Ascending aorta (tissue), 2 donors: ENCODE measurements around the gene NFATC2. TPM values are rescaled to one million over a fixed set of nuclear protein-coding genes. Genes with fewer than 3 reads are reported as not detected.

Experiments used
- DNase-seq, 2 donors: peaks; one replicate each; pipeline ENCODE4 v3.0.0-alpha.2; 2019; ENCODE audit warnings: low spot score in 2 of 2
- H3K27ac ChIP-seq, 2 donors: fragments of 200-600 bp; sonication (generic); one replicate each; pipeline ENCODE4 v1.5.1; 2016 to 2017; ENCODE audit warnings: mild to moderate bottlenecking in 1 of 2
- H3K27me3 ChIP-seq: fragments of 200-600 bp; sonication (generic); one replicate; pipeline ENCODE4 v1.5.1; 2017
- H3K36me3 ChIP-seq, 2 donors: fragments of 200-600 bp; sonication (generic); one replicate each; pipeline ENCODE4 v1.5.1; 2016
- H3K4me1 ChIP-seq, 2 donors: fragments of 200-600 bp; sonication (generic); one replicate each; pipeline ENCODE4 v1.5.1; 2016 to 2017; ENCODE audit warnings: mild to moderate bottlenecking in 1 of 2
- H3K4me3 ChIP-seq, 2 donors: fragments of 200-600 bp; sonication (generic); one replicate each; pipeline ENCODE4 v1.5.1; 2016 to 2017; ENCODE audit warnings: mild to moderate bottlenecking in 1 of 2
- H3K9me3 ChIP-seq, 2 donors: fragments of 200-600 bp; sonication (generic); one replicate each; pipeline ENCODE4 v1.5.1; 2016
- CTCF ChIP-seq, 3 experiments: fragments of 200-600 bp in 2 of 3; fragments of 450-650 bp in 1 of 3; sonication (generic) in 2 of 3; IDR thresholded peaks; one replicate each; pipeline ENCODE4 v1.5.1; 2016 to 2019; ENCODE audit warnings: antibody characterized with exemption in 3 of 3, mild to moderate bottlenecking in 1 of 3, moderate library complexity in 1 of 3
- intact Hi-C: fragments of 100-400 bp; cut with DNase I; formaldehyde crosslinking; loops from one replicate; pipeline ENCODE4 v1.15.1; 2023
- total RNA-seq: library from RNA; depleted of rRNA; stranded (reverse); fragments of >200 nt; gene quantifications from one replicate; pipeline ENCODE4 v1.1.0, GENCODE V29; 2016

Gene NFATC2
- total RNA-seq, 1 donor from 2014 or later, result 7.9 TPM

DNA sequence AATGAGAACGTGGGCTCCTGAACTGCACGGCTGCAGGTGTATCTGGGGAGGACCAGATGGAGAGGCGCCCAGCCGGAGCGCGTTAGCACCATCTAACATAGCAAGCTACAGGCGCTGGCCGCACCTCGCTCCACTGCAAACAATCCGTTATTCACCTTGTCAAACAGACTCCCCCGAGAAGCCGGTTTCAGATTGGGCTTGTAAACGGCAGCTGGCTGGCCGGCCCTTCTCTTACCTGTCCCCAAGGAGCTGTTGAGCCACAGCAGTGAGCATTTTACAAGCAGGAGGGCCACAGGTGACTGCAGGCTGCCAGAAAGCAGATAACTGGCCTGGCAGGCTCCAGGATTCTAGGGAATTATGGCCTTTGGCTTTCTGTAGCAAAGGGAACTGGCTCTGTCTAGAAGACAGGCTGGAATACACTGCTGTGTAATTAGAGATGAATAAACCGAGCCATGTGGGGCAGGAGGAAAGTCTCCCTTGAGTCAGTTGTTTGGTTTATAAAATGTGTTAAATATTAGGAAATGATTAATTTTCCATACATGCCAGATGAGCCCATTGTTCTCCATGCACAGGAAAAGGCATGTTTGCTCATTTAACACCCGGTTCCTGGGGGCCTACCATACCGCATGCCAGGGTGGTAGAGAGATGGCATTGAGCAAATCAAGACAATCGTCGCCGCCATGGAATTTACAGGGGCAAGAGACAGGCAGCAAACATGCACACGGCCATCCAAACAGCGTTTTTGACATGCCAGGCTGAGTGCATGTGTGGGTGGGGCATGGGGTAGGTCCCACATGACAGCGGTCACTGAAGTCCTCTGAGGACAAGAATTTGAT is 159.3 kb downstream of the NFATC2 start:
- Histone ChIP-seq H3K4me3 (no peak overlapping the region), H3K27me3 (no peaks in the 10 kb centered on the region), H3K9me3 (no peaks in the 10 kb centered on the region), H3K4me1 (no peaks in the 10 kb centered on the region), H3K27ac (no peak overlapping the region), H3K36me3 (no peaks in the 10 kb centered on the region)
- DNase-seq, result no peak
- TF ChIP-seq CTCF (IDR thresholded peaks at IDR 0.05), result no peak
- intact Hi-C loops, result no loop called here

GRCh38 chr20:51382111-51382985 is 160.2 kb downstream of the NFATC2 start:
- H3K36me3 ChIP-seq, result no peaks in the 10 kb centered on the region
- no peaks in the 10 kb centered on the region for H3K27me3 ChIP-seq
- no peak overlapping the region for H3K27ac ChIP-seq
- no peaks in the 10 kb centered on the region for H3K4me1 ChIP-seq
- no peak for DNase-seq
- no peaks in the 10 kb centered on the region for H3K9me3 ChIP-seq
- intact Hi-C loops, result no loop called here
- no peak for TF ChIP-seq CTCF (IDR thresholded peaks at IDR 0.05)
- H3K4me3 ChIP-seq, result no peak overlapping the region

- intact Hi-C loops, result no loop called here
- DNase-seq, result no peak
- Histone ChIP-seq H3K27me3 (no peaks in the 10 kb centered on the region), H3K9me3 (no peaks in the 10 kb centered on the region), H3K4me3 (no peak overlapping the region), H3K27ac (no peak overlapping the region), H3K36me3 (no peaks in the 10 kb centered on the region), H3K4me1 (no peaks in the 10 kb centered on the region)
- no peak for TF ChIP-seq CTCF (IDR thresholded peaks at IDR 0.05)
Observed at GRCh38 chr20:51381557-51381956, 161.0 kb downstream of the NFATC2 start.

DNA sequence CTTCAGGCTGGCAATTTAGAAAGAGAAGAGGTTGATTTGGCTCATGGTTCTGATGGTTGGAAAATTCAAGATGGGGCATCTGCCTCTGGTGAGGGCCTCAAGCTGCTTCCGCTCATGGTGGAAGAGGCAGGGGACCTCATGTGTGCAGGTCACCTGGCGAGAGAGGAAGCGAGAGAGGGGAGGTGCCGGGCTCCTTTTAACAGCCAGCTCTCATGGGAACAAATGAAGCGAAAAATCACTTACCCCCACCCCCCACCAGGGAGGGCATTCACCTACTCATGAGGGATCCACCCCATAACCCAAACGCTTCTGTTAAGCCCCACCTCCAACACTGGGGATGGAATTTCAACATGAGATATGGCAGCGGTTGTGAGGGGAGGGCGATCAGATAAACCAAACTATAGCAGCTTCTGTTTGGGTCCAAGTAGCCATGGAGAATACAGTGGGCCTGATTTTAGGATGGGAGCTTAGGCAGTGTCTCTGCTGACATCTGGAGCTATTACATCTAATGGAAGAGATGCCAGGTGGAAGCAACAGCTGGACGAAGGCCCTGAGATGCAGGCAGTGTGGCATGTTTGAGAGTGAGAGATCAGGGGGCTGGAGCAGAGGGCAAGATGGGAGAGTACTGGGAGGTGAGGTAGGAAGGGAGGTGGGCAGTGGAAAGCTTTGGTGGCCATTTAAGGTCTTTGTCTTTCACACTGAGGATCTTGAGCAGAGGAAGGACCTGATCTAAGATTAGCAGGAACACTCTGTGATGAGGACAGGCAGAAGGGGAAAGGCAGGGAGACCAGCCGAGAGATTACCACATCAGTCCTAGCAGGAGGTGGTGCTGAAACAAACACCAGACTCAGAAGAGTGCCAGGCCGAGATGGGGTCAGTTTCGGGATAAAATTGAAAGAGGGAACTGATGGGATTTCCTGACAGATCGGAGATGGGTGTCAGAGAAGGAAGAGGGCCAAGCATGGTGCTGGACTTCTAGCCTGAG is 161.8 kb downstream of the NFATC2 start:
- no peaks in the 10 kb centered on the region for H3K36me3 ChIP-seq
- no peaks in the 10 kb centered on the region for H3K27me3 ChIP-seq
- no peak for TF ChIP-seq CTCF (IDR thresholded peaks at IDR 0.05)
- no peak for DNase-seq
- no peaks in the 10 kb centered on the region for H3K4me1 ChIP-seq
- H3K4me3 ChIP-seq, result no peak overlapping the region
- no peak overlapping the region for H3K27ac ChIP-seq
- no peaks in the 10 kb centered on the region for H3K9me3 ChIP-seq
- intact Hi-C loops, result no loop called here
